HEK293 (cell line): ENCODE data around the gene CCDC120.
A peak's percentile ranks its signal among the peaks of the same experiment; 100 is the strongest.

ENCODE experiments used
- GLIS1 ChIP-seq: fragments of 450-650 bp; formaldehyde crosslinking; IDR thresholded peaks from 2 replicates; pipeline ENCODE4 v1.5.1; 2016; ENCODE audit warnings: missing biosample characterization, missing genetic modification characterization
- HOXA7 ChIP-seq: sonication (generic); formaldehyde crosslinking; IDR thresholded peaks from 2 replicates; pipeline ENCODE4 v1.8.1; 2022; ENCODE audit warnings: missing genetic modification reagents, borderline replicate concordance
- KLF1 ChIP-seq: fragments of 450-650 bp; formaldehyde crosslinking; IDR thresholded peaks from 2 replicates; pipeline ENCODE4 v1.5.1; 2016; ENCODE audit warnings: missing biosample characterization, missing genetic modification characterization
- KLF16 ChIP-seq: fragments of 450-650 bp; formaldehyde crosslinking; IDR thresholded peaks from 2 replicates; pipeline ENCODE4 v1.5.1; 2017; ENCODE audit warnings: missing biosample characterization, missing genetic modification characterization
- MYNN ChIP-seq: fragments of 450-650 bp; formaldehyde crosslinking; IDR thresholded peaks from 2 replicates; pipeline ENCODE4 v1.5.1; 2016; ENCODE audit warnings: missing biosample characterization, missing genetic modification characterization, borderline replicate concordance
- SETDB1 ChIP-seq: IDR thresholded peaks from one replicate; pipeline ENCODE4 v1.6.1; 2017; ENCODE audit warnings: mild to moderate bottlenecking, low read length, moderate library complexity, mixed read lengths; ENCODE audit not compliant: insufficient read length
- SP2 ChIP-seq: fragments of 450-650 bp; formaldehyde crosslinking; IDR thresholded peaks from 2 replicates; pipeline ENCODE4 v1.5.1; 2016; ENCODE audit warnings: missing biosample characterization, missing genetic modification characterization
- SP3 ChIP-seq: fragments of 450-650 bp; formaldehyde crosslinking; IDR thresholded peaks from 2 replicates; pipeline ENCODE4 v1.5.1; 2016; ENCODE audit warnings: missing biosample characterization, missing genetic modification characterization
- WT1 ChIP-seq: fragments of 450-650 bp; formaldehyde crosslinking; IDR thresholded peaks from 2 replicates; pipeline ENCODE4 v1.5.1; 2016; ENCODE audit warnings: missing biosample characterization, missing genetic modification characterization
- ZBTB17 ChIP-seq: fragments of 450-650 bp; formaldehyde crosslinking; IDR thresholded peaks from 2 replicates; pipeline ENCODE4 v1.5.1; 2016; ENCODE audit warnings: missing biosample characterization, missing genetic modification characterization
- ZBTB20 ChIP-seq: fragments of 450-650 bp; formaldehyde crosslinking; IDR thresholded peaks from 2 replicates; pipeline ENCODE4 v1.5.1; 2016; ENCODE audit warnings: missing biosample characterization, missing genetic modification characterization
- ZBTB21 ChIP-seq: fragments of 450-650 bp; formaldehyde crosslinking; IDR thresholded peaks from 2 replicates; pipeline ENCODE4 v1.5.1; 2017; ENCODE audit warnings: missing biosample characterization, missing genetic modification characterization
- ZBTB48 ChIP-seq: fragments of 450-650 bp; formaldehyde crosslinking; IDR thresholded peaks from 2 replicates; pipeline ENCODE4 v1.5.1; 2016; ENCODE audit warnings: missing biosample characterization, missing genetic modification characterization
- ZBTB7A ChIP-seq: fragments of 450-650 bp; formaldehyde crosslinking; IDR thresholded peaks from 2 replicates; pipeline ENCODE4 v1.5.1; 2016; ENCODE audit warnings: low read depth, missing biosample characterization, missing genetic modification characterization
- ZBTB8A ChIP-seq: fragments of 450-650 bp; formaldehyde crosslinking; IDR thresholded peaks from 2 replicates; pipeline ENCODE4 v1.5.1; 2016; ENCODE audit warnings: missing biosample characterization, missing genetic modification characterization
- ZNF157 ChIP-seq: fragments of 450-650 bp; formaldehyde crosslinking; IDR thresholded peaks from 2 replicates; pipeline ENCODE4 v1.5.1; 2016; ENCODE audit warnings: missing biosample characterization, missing genetic modification characterization
- ZNF302 ChIP-seq: fragments of 450-650 bp; formaldehyde crosslinking; IDR thresholded peaks from 2 replicates; pipeline ENCODE4 v1.5.1; 2016; ENCODE audit warnings: missing biosample characterization, missing genetic modification characterization, low read depth
- ZNF366 ChIP-seq: fragments of 450-650 bp; formaldehyde crosslinking; conservative IDR thresholded peaks from 2 replicates; pipeline ENCODE4 v1.5.1; 2016; ENCODE audit warnings: missing biosample characterization, missing genetic modification characterization
- ZNF426 ChIP-seq: fragments of 450-650 bp; formaldehyde crosslinking; IDR thresholded peaks from 2 replicates; pipeline ENCODE4 v1.5.1; 2017; ENCODE audit warnings: missing biosample characterization, missing genetic modification characterization, mild to moderate bottlenecking, inconsistent platforms, moderate library complexity
- ZNF510 ChIP-seq: fragments of 450-650 bp; formaldehyde crosslinking; IDR thresholded peaks from 2 replicates; pipeline ENCODE4 v1.5.1; 2018; ENCODE audit warnings: mild to moderate bottlenecking, missing genetic modification characterization, missing biosample characterization; ENCODE audit not compliant: insufficient replicate concordance
- ZNF544 ChIP-seq: fragments of 450-650 bp; formaldehyde crosslinking; IDR thresholded peaks from 2 replicates; pipeline ENCODE4 v1.5.0; 2017; ENCODE audit warnings: missing biosample characterization, missing genetic modification characterization
- ZNF561 ChIP-seq: fragments of 450-650 bp; IDR thresholded peaks from 2 replicates; pipeline ENCODE4 v1.5.1; 2018; ENCODE audit warnings: missing biosample characterization, missing genetic modification characterization, borderline replicate concordance
- ZNF629 ChIP-seq: fragments of 450-650 bp; formaldehyde crosslinking; IDR thresholded peaks from 2 replicates; pipeline ENCODE4 v1.5.1; 2017; ENCODE audit warnings: missing biosample characterization, missing genetic modification characterization
- ZNF654 ChIP-seq: fragments of 450-650 bp; formaldehyde crosslinking; IDR thresholded peaks from 2 replicates; pipeline ENCODE4 v1.5.1; 2016; ENCODE audit warnings: low read depth, missing biosample characterization, missing genetic modification characterization
- ZNF837 ChIP-seq: fragments of 450-650 bp; formaldehyde crosslinking; IDR thresholded peaks from 2 replicates; pipeline ENCODE4 v1.5.1; 2016; ENCODE audit warnings: missing biosample characterization, missing genetic modification characterization
- ZXDB ChIP-seq: fragments of 450-650 bp; formaldehyde crosslinking; IDR thresholded peaks from 2 replicates; pipeline ENCODE4 v1.5.1; 2016; ENCODE audit warnings: missing biosample characterization, missing genetic modification characterization
- TF ChIP-seq, protein P1 (sequence below): fragments of 450-650 bp; formaldehyde crosslinking; IDR thresholded peaks from 2 replicates; pipeline ENCODE4 v1.5.1; 2016; ENCODE audit warnings: missing biosample characterization, missing genetic modification characterization, borderline replicate concordance
- TF ChIP-seq, protein P2 (sequence below): fragments of 450-650 bp; formaldehyde crosslinking; IDR thresholded peaks from 2 replicates; pipeline ENCODE4 v1.5.1; 2017; ENCODE audit warnings: missing biosample characterization, missing genetic modification characterization
- TF ChIP-seq, protein P3 (sequence below): fragments of 450-650 bp; formaldehyde crosslinking; IDR thresholded peaks from 2 replicates; pipeline ENCODE4 v1.5.1; 2016; ENCODE audit warnings: missing biosample characterization, missing genetic modification characterization
- TF ChIP-seq, protein P4 (sequence below): fragments of 450-650 bp; formaldehyde crosslinking; IDR thresholded peaks from 2 replicates; pipeline ENCODE4 v1.5.1; 2016; ENCODE audit warnings: missing biosample characterization, missing genetic modification characterization

CCDC120 gene

DNA sequence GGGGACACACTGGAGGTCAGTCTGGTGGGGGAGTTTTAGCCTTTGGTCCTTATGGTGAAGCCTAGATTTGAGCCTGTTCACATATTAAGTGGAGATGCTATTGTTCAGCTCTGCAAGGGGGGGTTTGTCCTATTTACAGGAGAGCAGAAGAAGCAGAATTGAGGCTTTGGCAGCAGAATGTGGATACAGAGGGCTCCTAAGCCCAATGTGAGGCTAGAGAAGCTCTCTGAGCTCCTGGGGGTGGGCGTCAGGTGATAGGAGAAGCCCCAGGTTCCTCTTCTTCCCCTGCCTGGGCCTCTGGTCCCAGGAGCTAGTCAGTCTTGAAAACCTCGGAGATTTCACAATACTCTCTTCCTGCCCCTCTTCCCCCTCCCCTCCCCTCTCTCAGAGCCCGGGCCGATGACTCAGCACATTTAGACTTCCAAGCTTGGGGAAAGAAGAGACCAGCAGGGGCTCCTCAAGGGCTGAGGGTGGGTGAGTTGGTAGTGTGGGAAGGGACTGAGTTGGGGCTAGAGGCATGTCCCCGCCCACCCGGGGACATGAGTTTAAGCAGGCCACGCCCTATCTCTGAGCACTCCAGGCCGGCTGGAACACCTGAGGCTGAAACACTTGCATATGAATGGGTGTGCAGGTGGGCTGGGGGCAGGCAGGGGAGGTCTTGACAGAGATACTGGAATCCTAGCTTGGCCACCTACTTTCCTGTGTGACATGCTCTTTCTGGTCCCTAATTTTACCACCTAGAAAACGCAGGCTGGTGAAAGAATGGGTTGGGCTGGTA, 19.0 kb upstream of the CCDC120 start (continued):
- TF ChIP-seq SP3 (tag by site-specific recombination) (peak; percentile 64; the same call in 1 of the 2 replicates), MYNN (tag by site-specific recombination) (no peak), ZNF157 (tag by site-specific recombination) (no peak), ZNF629 (tag by site-specific recombination) (peak; percentile 68), KLF16 (tag by site-specific recombination) (no peak), GLIS1 (tag by site-specific recombination) (0 out of 2 replicates have a peak, but pooled peaks have one; percentile 3), ZNF302 (no peak), SP2 (tag by site-specific recombination) (peak; percentile 62), ZNF366 (no peak), ZXDB (tag by site-specific recombination) (peak; percentile 90), ZBTB8A (tag by site-specific recombination) (peak; percentile 96), KLF1 (tag by site-specific recombination) (peak; percentile 40; the same call in 1 of the 2 replicates), ZBTB21 (tag by site-specific recombination) (peak; percentile 57), ZNF654 (tag by site-specific recombination) (no peak), SETDB1 (no peak), ZNF544 (tag by site-specific recombination) (no peak), ZNF837 (no peak), HOXA7 (CRISPR knock-in tag) (no peak), ZBTB20 (peak; percentile 95), WT1 (tag by site-specific recombination) (no peak), ZBTB48 (tag by site-specific recombination) (peak; percentile 83), ZNF561 (tag by site-specific recombination) (no peak), ZNF510 (no peak), ZBTB17 (tag by site-specific recombination) (peak; percentile 52; the same call in 1 of the 2 replicates), ZBTB7A (tag by site-specific recombination) (no peak), ZNF426 (tag by site-specific recombination) (no peak)
- TF ChIP-seq, protein P1, sequence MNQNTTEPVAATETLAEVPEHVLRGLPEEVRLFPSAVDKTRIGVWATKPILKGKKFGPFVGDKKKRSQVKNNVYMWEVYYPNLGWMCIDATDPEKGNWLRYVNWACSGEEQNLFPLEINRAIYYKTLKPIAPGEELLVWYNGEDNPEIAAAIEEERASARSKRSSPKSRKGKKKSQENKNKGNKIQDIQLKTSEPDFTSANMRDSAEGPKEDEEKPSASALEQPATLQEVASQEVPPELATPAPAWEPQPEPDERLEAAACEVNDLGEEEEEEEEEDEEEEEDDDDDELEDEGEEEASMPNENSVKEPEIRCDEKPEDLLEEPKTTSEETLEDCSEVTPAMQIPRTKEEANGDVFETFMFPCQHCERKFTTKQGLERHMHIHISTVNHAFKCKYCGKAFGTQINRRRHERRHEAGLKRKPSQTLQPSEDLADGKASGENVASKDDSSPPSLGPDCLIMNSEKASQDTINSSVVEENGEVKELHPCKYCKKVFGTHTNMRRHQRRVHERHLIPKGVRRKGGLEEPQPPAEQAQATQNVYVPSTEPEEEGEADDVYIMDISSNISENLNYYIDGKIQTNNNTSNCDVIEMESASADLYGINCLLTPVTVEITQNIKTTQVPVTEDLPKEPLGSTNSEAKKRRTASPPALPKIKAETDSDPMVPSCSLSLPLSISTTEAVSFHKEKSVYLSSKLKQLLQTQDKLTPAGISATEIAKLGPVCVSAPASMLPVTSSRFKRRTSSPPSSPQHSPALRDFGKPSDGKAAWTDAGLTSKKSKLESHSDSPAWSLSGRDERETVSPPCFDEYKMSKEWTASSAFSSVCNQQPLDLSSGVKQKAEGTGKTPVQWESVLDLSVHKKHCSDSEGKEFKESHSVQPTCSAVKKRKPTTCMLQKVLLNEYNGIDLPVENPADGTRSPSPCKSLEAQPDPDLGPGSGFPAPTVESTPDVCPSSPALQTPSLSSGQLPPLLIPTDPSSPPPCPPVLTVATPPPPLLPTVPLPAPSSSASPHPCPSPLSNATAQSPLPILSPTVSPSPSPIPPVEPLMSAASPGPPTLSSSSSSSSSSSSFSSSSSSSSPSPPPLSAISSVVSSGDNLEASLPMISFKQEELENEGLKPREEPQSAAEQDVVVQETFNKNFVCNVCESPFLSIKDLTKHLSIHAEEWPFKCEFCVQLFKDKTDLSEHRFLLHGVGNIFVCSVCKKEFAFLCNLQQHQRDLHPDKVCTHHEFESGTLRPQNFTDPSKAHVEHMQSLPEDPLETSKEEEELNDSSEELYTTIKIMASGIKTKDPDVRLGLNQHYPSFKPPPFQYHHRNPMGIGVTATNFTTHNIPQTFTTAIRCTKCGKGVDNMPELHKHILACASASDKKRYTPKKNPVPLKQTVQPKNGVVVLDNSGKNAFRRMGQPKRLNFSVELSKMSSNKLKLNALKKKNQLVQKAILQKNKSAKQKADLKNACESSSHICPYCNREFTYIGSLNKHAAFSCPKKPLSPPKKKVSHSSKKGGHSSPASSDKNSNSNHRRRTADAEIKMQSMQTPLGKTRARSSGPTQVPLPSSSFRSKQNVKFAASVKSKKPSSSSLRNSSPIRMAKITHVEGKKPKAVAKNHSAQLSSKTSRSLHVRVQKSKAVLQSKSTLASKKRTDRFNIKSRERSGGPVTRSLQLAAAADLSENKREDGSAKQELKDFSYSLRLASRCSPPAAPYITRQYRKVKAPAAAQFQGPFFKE (tag by site-specific recombination) = no peak
- TF ChIP-seq, protein P2, sequence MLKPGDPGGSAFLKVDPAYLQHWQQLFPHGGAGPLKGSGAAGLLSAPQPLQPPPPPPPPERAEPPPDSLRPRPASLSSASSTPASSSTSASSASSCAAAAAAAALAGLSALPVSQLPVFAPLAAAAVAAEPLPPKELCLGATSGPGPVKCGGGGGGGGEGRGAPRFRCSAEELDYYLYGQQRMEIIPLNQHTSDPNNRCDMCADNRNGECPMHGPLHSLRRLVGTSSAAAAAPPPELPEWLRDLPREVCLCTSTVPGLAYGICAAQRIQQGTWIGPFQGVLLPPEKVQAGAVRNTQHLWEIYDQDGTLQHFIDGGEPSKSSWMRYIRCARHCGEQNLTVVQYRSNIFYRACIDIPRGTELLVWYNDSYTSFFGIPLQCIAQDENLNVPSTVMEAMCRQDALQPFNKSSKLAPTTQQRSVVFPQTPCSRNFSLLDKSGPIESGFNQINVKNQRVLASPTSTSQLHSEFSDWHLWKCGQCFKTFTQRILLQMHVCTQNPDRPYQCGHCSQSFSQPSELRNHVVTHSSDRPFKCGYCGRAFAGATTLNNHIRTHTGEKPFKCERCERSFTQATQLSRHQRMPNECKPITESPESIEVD (tag by site-specific recombination) = no peak
- TF ChIP-seq, protein P3, sequence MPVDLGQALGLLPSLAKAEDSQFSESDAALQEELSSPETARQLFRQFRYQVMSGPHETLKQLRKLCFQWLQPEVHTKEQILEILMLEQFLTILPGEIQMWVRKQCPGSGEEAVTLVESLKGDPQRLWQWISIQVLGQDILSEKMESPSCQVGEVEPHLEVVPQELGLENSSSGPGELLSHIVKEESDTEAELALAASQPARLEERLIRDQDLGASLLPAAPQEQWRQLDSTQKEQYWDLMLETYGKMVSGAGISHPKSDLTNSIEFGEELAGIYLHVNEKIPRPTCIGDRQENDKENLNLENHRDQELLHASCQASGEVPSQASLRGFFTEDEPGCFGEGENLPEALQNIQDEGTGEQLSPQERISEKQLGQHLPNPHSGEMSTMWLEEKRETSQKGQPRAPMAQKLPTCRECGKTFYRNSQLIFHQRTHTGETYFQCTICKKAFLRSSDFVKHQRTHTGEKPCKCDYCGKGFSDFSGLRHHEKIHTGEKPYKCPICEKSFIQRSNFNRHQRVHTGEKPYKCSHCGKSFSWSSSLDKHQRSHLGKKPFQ (tag by site-specific recombination) = no peak
- TF ChIP-seq, protein P4, sequence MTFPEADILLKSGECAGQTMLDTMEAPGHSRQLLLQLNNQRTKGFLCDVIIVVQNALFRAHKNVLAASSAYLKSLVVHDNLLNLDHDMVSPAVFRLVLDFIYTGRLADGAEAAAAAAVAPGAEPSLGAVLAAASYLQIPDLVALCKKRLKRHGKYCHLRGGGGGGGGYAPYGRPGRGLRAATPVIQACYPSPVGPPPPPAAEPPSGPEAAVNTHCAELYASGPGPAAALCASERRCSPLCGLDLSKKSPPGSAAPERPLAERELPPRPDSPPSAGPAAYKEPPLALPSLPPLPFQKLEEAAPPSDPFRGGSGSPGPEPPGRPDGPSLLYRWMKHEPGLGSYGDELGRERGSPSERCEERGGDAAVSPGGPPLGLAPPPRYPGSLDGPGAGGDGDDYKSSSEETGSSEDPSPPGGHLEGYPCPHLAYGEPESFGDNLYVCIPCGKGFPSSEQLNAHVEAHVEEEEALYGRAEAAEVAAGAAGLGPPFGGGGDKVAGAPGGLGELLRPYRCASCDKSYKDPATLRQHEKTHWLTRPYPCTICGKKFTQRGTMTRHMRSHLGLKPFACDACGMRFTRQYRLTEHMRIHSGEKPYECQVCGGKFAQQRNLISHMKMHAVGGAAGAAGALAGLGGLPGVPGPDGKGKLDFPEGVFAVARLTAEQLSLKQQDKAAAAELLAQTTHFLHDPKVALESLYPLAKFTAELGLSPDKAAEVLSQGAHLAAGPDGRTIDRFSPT (tag by site-specific recombination) = peak; percentile 41; the same call in 1 of the 2 replicates
